Spleen (tissue), 7 donors: Measurements from ENCODE around the gene MYDGF.

Experiments used
- CTCF ChIP-seq, 11 experiments: fragments of 200-600 bp in 7 of 11; fragments of 450-650 bp in 4 of 11; sonication (generic) in 4 of 11; IDR thresholded peaks in 8 of 11; conservative IDR thresholded peaks in 3 of 11; 1 replicate in 7 of 11; 2 replicates in 4 of 11; pipeline versions ENCODE4 v1.4.0 to v1.8.0; 2016 to 2021; ENCODE audit warnings: antibody characterized with exemption in 11 of 11, inconsistent platforms in 4 of 11, mild to moderate bottlenecking in 1 of 11
- POLR2A ChIP-seq, 3 donors: fragments of 450-650 bp; IDR thresholded peaks; one replicate each; pipeline ENCODE4 v1.5.1; 2017; ENCODE audit warnings: antibody characterized with exemption in 3 of 3, mild to moderate bottlenecking in 1 of 3
- POLR2AphosphoS5 ChIP-seq, 3 donors: sonication (generic); formaldehyde crosslinking; IDR thresholded peaks; one replicate each; pipeline ENCODE4 v1.5.1; 2017; ENCODE audit warnings: antibody characterized with exemption in 3 of 3
- donor health status: DM: no; HTN: no; CAD: no; lungs with moderate emphysema.
- donor health status: DM: no; HTN: no; CAD: no.
- donor health status: DM: no; HTN: no; CAD: no.

DNA sequence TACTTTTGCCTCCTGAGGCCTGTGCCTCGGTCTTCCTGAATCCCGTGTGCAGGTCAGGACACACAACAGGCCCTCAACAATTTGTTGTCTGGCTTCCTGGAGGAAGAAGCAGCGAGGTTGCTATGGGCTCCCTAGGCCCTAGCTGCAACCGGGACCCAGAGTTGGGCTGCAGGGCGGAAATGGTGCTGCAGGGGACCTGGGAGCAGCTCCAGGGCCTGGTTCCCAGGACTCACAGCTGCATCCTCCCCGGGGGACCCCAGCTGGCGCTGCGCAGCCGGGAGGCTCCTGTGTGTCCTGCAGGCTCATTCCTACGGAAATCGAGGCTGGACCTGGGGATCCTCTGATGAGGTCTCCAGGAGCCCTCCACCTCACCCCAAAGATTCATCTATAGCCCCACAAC is 31.8 kb downstream of the MYDGF start:
- TF ChIP-seq CTCF (IDR thresholded peaks at IDR 0.05 in 8 of 11, conservative IDR thresholded peaks at IDR 0.05 in 3 of 11) (no peak), POLR2A (IDR thresholded peaks at IDR 0.05) (no peak), POLR2AphosphoS5 (IDR thresholded peaks at IDR 0.05) (peak in 2 of 3 donors; percentile 31 to 71)
